Muscle layer of colon (tissue), 2 donors: ENCODE results near the gene RNF182.
"Not testable (repeated sequence)": the region's sequence is repeated elsewhere in the genome, so short reads cannot be mapped to it uniquely, and the experiment has no call there.

Source experiments
- H3K27ac ChIP-seq: one replicate; pipeline ENCODE4 v1.7.0; 2013; ENCODE audit warnings: low read depth, mild to moderate bottlenecking, low read length, moderate library complexity
- H3K27me3 ChIP-seq, 2 donors: one replicate each; pipeline ENCODE4 v1.7.0; 2013; ENCODE audit warnings: low read length in 2 of 2, mild to moderate bottlenecking in 2 of 2; ENCODE audit not compliant: insufficient read depth in 2 of 2, control insufficient read depth in 1 of 2
- H3K36me3 ChIP-seq: one replicate; pipeline ENCODE4 v1.7.0; 2013; ENCODE audit warnings: mild to moderate bottlenecking, low read length; ENCODE audit not compliant: insufficient read depth
- H3K4me1 ChIP-seq: one replicate; pipeline ENCODE4 v1.7.0; 2013; ENCODE audit warnings: mild to moderate bottlenecking, low read length; ENCODE audit not compliant: insufficient read depth
- H3K4me3 ChIP-seq, 2 donors: one replicate each; pipeline ENCODE4 v1.7.0; 2013; ENCODE audit warnings: low read length in 2 of 2, low read depth in 1 of 2, mild to moderate bottlenecking in 1 of 2, moderate library complexity in 1 of 2
- H3K9ac ChIP-seq: one replicate; pipeline ENCODE4 v1.7.0; 2013; ENCODE audit warnings: low read length
- H3K9me3 ChIP-seq: one replicate; pipeline ENCODE4 v1.7.0; 2013; ENCODE audit warnings: mild to moderate bottlenecking, low read length
- donor health status: abdominal sarcoma.
- donor health status: Adenocarcinoma of cecum.

The RNF182 gene

DNA sequence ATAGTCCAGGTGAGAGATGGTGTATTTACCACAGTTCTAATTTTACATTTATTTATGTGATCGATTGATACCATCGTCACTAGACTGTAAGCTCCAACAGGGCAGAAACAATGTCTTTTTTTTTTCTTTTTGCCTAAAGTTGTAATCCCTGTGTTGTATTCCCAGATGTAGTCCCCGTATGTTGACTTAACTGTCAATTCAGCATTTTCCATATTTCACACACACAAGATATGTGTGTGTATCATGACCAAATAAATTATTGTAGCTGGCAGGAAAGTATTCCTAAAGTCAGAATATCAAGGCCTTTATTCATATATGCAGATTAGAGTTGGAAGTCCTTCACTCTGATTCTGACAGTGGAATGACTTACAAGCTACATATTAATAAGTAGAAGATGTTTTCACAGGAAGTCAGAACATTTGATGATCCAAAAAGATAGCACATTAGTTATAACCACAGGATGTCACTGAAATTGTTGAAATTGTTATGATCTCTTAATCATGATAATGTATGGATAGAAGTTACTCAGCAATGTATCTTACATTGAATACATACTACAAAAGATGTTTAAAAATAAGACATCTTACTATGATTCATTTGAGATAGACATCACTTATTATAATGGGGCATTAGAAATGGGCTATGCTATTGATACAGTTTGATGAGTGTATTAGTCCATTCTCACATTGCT is 10.6 kb downstream of the RNF182 start:
- H3K4me1 ChIP-seq = no peaks in the 10 kb centered on the region
- no peaks in the 10 kb centered on the region for H3K36me3 ChIP-seq
- H3K27ac ChIP-seq = no peak overlapping the region
- H3K9ac ChIP-seq = no peak overlapping the region
- H3K4me3 ChIP-seq = no peak overlapping the region
- H3K9me3 ChIP-seq = no peaks in the 10 kb centered on the region
- peaks cover 0 to 2% of the 10 kb centered on the region in 2 donors for H3K27me3 ChIP-seq

DNA sequence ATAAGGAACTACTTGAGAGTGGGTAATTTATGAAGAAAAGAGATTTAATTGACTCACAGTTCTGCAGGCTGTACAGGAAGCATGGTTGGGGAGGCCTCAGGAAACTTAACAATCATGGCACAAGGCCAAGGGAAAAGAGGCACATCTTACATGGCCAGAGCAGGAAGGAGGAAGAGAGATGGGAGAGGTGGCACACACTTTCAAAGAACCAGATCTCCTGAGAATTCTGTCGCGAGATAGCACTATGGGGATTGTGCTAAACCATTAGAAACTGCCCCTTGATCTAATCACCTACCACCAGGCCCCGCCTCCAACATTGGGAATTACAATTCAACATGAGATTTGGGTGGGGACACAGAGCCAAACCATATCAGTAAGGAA is 11.1 kb downstream of the RNF182 start:
- H3K27me3 ChIP-seq, H3K9me3 ChIP-seq, H3K4me3 ChIP-seq, H3K36me3 ChIP-seq, H3K9ac ChIP-seq, H3K4me1 ChIP-seq, H3K27ac ChIP-seq: not testable (repeated sequence)

DNA sequence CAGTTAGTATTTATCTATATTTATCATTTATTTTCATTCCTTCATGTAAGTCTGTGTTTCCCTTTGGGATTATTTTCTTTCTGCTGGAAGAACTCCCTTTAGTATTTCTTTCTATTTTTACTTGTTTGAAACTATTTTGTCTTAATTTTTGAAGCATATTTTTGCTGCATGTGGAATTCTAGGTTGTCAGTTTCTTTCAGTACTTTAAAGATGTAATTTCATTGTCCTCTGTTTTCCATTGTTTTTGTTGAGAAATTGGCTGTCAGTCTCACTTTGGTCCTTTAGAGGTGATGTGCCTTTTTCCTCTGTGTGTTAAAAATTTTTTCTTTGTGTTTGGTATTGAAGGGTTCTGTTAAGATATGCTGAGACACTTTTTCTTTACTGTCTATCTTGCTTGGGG is 17.1 kb downstream of the RNF182 start:
- Histone ChIP-seq H3K4me3 (no peak overlapping the region), H3K9me3 (peaks cover 3% of the 10 kb centered on the region), H3K27me3 (no peaks in the 10 kb centered on the region), H3K4me1 (no peaks in the 10 kb centered on the region), H3K9ac (no peak overlapping the region), H3K27ac (no peak overlapping the region), H3K36me3 (no peaks in the 10 kb centered on the region)

DNA sequence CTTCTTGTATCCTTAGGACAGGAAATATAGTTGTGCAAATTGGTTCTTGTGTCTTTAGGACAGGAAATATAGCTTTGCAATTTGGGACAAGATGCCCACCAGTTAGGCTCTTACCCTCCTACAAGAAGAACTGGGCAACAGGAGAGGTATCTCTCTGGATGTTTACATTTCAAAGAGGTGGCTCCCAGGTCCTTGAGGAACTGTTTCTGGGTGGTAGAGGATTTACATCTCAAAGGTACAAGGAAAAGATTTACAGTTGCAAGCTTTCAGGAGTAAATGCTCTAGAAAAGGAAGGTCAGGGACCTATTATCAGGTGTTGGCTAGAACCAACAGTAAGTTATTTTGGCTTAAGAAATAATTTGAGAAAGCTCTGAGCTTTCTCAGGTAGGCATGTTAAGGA is 19.2 kb downstream of the RNF182 start:
- Histone ChIP-seq H3K9ac (no peak overlapping the region), H3K27ac (no peak overlapping the region), H3K9me3 (peaks cover 3% of the 10 kb centered on the region), H3K4me1 (no peaks in the 10 kb centered on the region), H3K27me3 (no peaks in the 10 kb centered on the region), H3K4me3 (no peak overlapping the region), H3K36me3 (no peaks in the 10 kb centered on the region)

DNA sequence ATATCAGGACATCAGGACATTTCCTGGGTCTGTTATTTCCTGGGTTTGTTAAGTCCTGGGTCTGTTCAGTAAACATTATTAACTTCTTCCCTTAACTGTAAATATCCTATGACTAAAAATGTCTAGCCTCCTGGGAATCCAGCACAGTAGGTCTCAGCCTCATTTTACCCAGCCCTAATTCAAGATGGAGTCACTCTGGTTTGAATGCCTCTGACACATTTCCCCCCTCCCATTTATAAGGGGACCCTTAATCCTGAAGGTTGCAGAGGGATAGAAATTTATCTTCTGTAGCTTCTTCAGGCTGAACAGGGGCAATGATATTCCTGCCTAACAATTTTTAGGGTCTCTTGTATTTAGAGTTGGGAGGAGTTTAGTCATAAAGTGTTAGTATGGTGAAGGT is 21.8 kb downstream of the RNF182 start:
- no peak overlapping the region for H3K27ac ChIP-seq
- no peak overlapping the region for H3K9ac ChIP-seq
- H3K27me3 ChIP-seq = no peaks in the 10 kb centered on the region
- H3K36me3 ChIP-seq = no peaks in the 10 kb centered on the region
- H3K9me3 ChIP-seq = peaks cover 3% of the 10 kb centered on the region
- no peak overlapping the region for H3K4me3 ChIP-seq
- no peaks in the 10 kb centered on the region for H3K4me1 ChIP-seq

DNA sequence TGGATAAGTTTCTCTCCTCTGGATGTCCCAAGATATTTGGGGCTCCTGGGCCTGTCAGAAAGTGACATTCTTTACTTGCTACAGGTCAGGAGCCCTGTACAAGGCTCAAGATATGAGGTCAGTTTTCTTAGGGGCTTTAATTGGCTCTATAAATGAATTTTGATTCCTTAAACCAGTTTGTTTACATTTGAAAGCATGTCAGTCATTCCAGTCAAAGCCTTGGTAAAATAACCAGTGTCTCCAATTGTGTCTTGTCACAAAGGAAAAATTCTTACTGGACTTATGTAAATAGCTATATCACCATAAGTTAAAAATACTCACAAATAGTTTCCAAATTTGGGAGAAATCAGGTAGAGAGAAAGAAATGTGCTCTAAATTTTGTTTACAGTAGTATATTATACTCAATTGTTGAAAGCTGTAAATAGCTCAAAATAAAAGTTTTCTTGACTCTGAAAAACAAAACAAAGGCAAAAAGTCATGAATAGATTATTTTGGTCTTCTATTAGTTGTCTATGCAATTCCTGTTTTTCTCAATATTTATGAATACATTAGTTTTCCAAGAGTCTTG is 22.9 kb downstream of the RNF182 start:
- no peak overlapping the region for H3K27ac ChIP-seq
- no peaks in the 10 kb centered on the region for H3K27me3 ChIP-seq
- H3K4me1 ChIP-seq = no peaks in the 10 kb centered on the region
- no peak overlapping the region for H3K9ac ChIP-seq
- H3K36me3 ChIP-seq = no peaks in the 10 kb centered on the region
- H3K9me3 ChIP-seq = peaks cover 3% of the 10 kb centered on the region
- no peak overlapping the region for H3K4me3 ChIP-seq

DNA sequence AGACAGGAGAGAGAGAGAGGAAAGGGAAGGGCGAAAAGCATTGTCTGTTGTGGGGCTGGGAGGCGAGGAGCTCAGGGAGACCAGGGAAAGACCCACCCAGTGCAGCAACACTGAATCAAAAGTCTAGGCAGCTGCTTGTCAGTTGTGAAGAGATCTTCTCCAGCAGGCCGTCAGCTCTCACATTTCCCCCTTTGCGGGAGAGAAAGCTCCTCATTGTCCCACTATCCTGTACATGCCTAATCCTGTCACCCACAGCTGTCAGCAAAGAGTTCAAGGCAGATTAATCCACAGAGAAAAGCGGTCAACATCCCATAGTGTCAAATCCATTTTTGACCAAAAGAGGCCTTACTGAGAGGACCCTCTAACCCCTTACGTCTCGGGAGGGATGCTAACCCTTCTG is 27.3 kb downstream of the RNF182 start:
- no peak overlapping the region for H3K4me3 ChIP-seq
- no peaks in the 10 kb centered on the region for H3K4me1 ChIP-seq
- no peaks in the 10 kb centered on the region for H3K27me3 ChIP-seq
- H3K9me3 ChIP-seq = no peaks in the 10 kb centered on the region
- no peaks in the 10 kb centered on the region for H3K36me3 ChIP-seq
- H3K9ac ChIP-seq = no peak overlapping the region
- no peak overlapping the region for H3K27ac ChIP-seq

DNA sequence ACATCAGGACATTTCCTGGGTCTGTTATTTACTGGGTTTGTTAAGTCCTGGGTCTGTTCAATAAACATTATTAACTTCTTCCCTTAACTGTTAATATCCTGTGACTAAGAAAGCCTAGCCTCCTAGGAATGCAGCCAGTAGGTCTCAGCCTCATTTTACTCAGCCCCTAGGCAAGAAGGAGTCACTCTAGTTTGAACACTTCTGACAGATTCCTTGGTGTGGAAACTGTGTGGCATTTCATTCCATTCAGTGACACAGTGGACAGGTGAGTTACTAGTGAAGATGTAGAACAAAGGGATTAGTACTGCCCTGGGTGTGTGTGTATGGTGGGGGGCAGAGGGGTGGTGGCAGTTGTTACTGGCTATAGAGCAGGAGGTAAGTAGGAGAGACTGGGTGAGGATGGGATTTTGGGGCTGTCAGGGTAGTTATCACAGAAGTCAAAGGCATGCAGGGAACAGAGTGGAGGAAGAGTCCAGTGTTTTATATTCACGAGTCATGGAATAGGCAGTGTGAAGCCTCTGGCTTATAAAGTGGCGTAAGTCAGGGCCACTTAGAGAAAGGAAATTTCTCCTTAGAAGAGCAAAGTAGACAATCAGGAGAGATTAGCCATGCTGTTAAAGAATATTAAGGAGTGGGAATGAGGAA is 28.4 kb downstream of the RNF182 start:
- Histone ChIP-seq H3K36me3 (no peaks in the 10 kb centered on the region), H3K27me3 (no peaks in the 10 kb centered on the region), H3K9me3 (no peaks in the 10 kb centered on the region), H3K4me3 (no peak overlapping the region), H3K9ac (no peak overlapping the region), H3K4me1 (no peaks in the 10 kb centered on the region), H3K27ac (no peak overlapping the region)

DNA sequence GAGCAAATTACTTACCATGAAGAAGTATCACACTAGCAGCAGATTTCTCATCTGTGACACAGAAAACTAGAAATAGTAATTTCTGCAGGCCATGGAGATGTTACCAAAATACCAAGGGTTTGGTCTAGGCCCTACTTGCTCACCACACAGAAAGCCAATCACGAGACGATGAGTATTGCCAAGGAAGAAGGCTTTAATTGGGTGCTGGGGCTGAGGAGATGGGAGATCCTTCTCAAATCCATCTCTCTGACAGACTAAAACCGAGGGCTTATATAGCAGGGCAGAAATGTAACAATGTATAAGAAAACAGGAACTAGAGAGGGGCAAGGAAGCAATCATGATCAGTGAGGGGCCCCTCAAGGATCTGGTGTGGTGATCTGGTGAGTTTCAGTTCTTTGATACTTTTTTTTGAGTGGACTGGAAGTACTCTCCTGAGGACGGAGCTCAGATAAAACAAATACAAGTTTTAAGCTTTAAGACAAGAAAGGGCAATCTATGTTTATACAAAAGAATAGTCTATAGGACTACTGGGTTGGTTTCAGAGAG is 40.9 kb downstream of the RNF182 start:
- no peaks in the 10 kb centered on the region for H3K36me3 ChIP-seq
- no peak overlapping the region for H3K4me3 ChIP-seq
- no peaks in the 10 kb centered on the region for H3K27me3 ChIP-seq
- H3K9ac ChIP-seq = no peak overlapping the region
- no peaks in the 10 kb centered on the region for H3K9me3 ChIP-seq
- H3K27ac ChIP-seq = no peak overlapping the region
- no peaks in the 10 kb centered on the region for H3K4me1 ChIP-seq

DNA sequence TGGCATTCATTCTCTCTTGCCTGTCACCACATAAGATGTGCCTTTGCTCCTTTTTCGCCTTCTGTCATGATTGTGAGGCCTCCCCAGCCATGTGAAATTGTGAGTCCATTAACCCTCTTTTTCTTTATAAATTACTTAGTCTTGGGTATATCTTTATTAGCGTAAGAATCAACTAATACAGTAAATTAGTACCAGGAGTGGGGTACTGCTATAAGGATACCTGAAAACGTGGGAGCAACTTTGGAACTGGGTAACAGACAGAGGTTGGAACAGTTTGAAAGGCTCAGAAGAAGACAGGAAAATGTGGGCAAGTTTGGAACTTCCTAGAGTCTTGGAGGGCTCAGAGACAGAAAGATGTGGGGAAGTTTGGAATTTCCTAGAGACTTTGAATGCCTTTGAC is 46.6 kb downstream of the RNF182 start:
- Histone ChIP-seq H3K9ac (no peak overlapping the region), H3K4me3 (no peak overlapping the region), H3K27me3 (no peaks in the 10 kb centered on the region), H3K27ac (no peak overlapping the region), H3K9me3 (peaks cover 4% of the 10 kb centered on the region), H3K36me3 (no peaks in the 10 kb centered on the region), H3K4me1 (no peaks in the 10 kb centered on the region)

DNA sequence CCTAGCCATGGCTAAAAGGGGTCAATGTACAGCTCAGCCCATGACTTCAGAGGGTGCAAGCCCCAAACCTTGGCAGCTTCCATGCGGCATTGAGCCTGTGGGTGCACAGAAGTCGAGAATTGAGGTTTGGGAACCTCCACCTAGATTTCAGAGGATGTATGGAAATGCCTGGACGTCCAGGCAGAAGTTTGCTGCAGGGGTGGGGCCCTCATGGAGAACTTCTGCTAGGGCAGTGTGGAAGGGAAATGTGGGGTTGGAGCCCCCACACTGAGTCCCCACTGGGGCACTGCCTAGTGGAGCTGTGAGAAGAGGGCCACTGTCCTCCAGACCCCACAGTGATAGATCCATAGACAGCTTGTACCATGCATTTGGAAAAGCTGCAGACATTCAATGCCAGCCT is 47.9 kb downstream of the RNF182 start:
- H3K9me3 ChIP-seq, H3K27me3 ChIP-seq, H3K36me3 ChIP-seq, H3K27ac ChIP-seq, H3K4me3 ChIP-seq, H3K9ac ChIP-seq, H3K4me1 ChIP-seq: not testable (repeated sequence)

DNA sequence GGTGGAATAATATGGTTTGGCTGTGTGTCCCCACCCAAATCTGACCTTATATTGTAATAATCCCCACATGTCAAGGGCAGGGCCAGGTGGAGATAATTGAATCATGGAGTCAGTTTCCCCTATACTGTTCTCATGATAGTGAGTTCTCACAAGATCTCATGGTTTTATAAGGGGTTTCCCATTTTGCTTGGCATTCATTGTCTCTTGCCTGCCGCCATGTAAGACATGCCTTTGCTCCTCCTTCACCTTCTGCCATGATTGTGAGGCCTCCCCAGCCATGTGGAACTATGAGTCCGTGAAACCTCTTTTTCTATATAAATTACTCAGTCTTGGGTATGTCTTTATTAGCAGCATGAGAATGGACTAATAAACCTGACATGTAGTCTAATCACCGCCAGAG is 48.7 kb downstream of the RNF182 start:
- not testable (repeated sequence) for H3K9me3 ChIP-seq, H3K4me1 ChIP-seq, H3K36me3 ChIP-seq, H3K27me3 ChIP-seq, H3K9ac ChIP-seq, H3K4me3 ChIP-seq, H3K27ac ChIP-seq
